GM12878 (cell line): Measurements from ENCODE around the gene C14orf93.

Experiments
- ATF3 ChIP-seq: IDR thresholded peaks from 2 replicates; pipeline ENCODE4 v1.6.1; 2011; ENCODE audit warnings: low read depth, mild to moderate bottlenecking, low read length, moderate library complexity, borderline replicate concordance; ENCODE audit errors: extremely low read depth
- EP300 ChIP-seq, 2 experiments: fragments of 150-350 bp in 1 of 2; IDR thresholded peaks; 2 replicates each; pipeline ENCODE4 v1.6.1; 2011 to 2012; ENCODE audit warnings: low read depth in 2 of 2, low read length in 2 of 2, borderline replicate concordance in 1 of 2, improper control_type of control experiment in 1 of 2, inconsistent platforms in 1 of 2; ENCODE audit not compliant: control insufficient read depth in 1 of 2
- ESRRA ChIP-seq: IDR thresholded peaks from 2 replicates; pipeline ENCODE4 v1.6.1; 2012; ENCODE audit warnings: mild to moderate bottlenecking, low read length, improper control_type of control experiment
- GABPA ChIP-seq: IDR thresholded peaks from 2 replicates; pipeline ENCODE4 v1.6.1; 2014; ENCODE audit warnings: antibody characterized with exemption, low read depth, mild to moderate bottlenecking, inconsistent platforms
- MYC ChIP-seq: IDR thresholded peaks from 2 replicates; pipeline ENCODE4 v1.6.1; 2011; ENCODE audit warnings: mild to moderate bottlenecking, low read length, moderate library complexity, inconsistent platforms; ENCODE audit not compliant: insufficient read depth, insufficient replicate concordance, insufficient read length, severe bottlenecking
- POLR2A ChIP-seq: IDR thresholded peaks from 2 replicates; pipeline ENCODE4 v1.6.1; 2011; ENCODE audit warnings: low read depth, mild to moderate bottlenecking, low read length
- POLR2AphosphoS2 ChIP-seq: IDR thresholded peaks from 2 replicates; pipeline ENCODE4 v1.6.1; 2011; ENCODE audit warnings: low read depth, mild to moderate bottlenecking, low read length, improper control_type of control experiment, moderate library complexity
- RAD21 ChIP-seq: IDR thresholded peaks from 2 replicates; pipeline ENCODE4 v1.6.1; 2011; ENCODE audit warnings: mild to moderate bottlenecking, low read depth, low read length, moderate library complexity; ENCODE audit not compliant: insufficient read depth
- RFX5 ChIP-seq: IDR thresholded peaks from 2 replicates; pipeline ENCODE4 v1.6.1; 2011; ENCODE audit warnings: low read depth, low read length, improper control_type of control experiment
- TAF1 ChIP-seq: IDR thresholded peaks from 2 replicates; pipeline ENCODE4 v1.6.1; 2011; ENCODE audit warnings: mild to moderate bottlenecking, low read depth, low read length, borderline replicate concordance
- TBL1XR1 ChIP-seq: IDR thresholded peaks from 2 replicates; pipeline ENCODE4 v1.6.1; 2012; ENCODE audit warnings: low read depth, low read length, improper control_type of control experiment
- TF ChIP-seq, protein P1 (sequence below), 3 experiments: IDR thresholded peaks in 2 of 3; conservative IDR thresholded peaks in 1 of 3; 2 replicates each; pipeline ENCODE4 v1.5.1; 2011; ENCODE audit warnings: low read depth in 3 of 3, low read length in 3 of 3, mild to moderate bottlenecking in 3 of 3, control low read depth in 2 of 3, moderate library complexity in 2 of 3, inconsistent platforms in 1 of 3, mixed read lengths in 1 of 3; ENCODE audit not compliant: control insufficient read depth in 2 of 3, insufficient read depth in 1 of 3; ENCODE audit errors: extremely low read depth in 1 of 3

DNA sequence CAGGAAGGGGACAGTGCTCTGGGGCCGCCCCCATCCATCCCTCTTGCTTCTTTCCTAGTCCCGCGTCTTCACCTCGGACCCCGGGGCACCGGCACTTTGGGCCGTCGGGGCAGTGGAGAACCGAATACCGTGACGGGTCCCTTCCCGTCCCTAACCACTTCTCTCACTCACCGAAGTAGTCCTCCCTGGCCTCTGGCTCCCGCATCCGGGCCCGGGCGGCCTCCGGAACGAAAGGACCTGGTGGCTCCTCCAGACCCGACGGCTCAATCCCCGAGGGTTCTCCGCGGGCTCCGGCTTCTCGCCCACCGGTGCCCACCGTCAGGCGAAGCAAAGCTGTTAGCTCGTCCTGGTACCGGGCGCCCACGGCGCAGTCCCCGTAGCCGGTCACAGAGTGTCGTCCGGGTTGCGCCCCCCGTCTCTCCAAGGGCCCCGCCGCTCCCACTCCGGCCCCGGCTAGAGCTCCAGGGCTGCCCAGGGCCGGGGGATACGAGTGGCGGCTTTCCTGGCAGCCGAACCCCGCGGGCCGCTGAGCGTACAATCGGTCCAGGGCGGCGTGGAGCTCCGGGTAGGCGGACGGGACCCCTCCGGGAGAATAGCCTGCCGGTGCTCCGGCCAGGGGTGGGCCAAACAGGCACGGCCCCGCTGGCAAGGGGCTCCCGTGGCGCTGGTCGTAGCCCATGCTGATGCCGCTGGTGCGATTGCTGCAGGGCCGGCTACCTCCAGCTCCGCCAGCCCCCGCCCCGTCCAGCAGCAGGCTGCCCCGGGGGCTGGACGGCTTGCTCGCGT is 28.7 kb downstream of the C14orf93 start:
- no peak for TF ChIP-seq TBL1XR1
- TF ChIP-seq, protein P1, sequence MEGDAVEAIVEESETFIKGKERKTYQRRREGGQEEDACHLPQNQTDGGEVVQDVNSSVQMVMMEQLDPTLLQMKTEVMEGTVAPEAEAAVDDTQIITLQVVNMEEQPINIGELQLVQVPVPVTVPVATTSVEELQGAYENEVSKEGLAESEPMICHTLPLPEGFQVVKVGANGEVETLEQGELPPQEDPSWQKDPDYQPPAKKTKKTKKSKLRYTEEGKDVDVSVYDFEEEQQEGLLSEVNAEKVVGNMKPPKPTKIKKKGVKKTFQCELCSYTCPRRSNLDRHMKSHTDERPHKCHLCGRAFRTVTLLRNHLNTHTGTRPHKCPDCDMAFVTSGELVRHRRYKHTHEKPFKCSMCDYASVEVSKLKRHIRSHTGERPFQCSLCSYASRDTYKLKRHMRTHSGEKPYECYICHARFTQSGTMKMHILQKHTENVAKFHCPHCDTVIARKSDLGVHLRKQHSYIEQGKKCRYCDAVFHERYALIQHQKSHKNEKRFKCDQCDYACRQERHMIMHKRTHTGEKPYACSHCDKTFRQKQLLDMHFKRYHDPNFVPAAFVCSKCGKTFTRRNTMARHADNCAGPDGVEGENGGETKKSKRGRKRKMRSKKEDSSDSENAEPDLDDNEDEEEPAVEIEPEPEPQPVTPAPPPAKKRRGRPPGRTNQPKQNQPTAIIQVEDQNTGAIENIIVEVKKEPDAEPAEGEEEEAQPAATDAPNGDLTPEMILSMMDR (IDR thresholded peaks at IDR 0.05 in 2 of 3, conservative IDR thresholded peaks at IDR 0.05 in 1 of 3; ENCODE audit: control insufficient read depth in 2 of 3, extremely low read depth in 1 of 3, insufficient read depth in 1 of 3, low read depth in 3 of 3, low read length in 3 of 3): no peak
- TF ChIP-seq TAF1: no peak
- TF ChIP-seq MYC: no peak
- no peak for TF ChIP-seq ATF3
- no peak for TF ChIP-seq POLR2AphosphoS2
- TF ChIP-seq GABPA: no peak
- no peak for TF ChIP-seq RAD21
- no peak for TF ChIP-seq EP300 (IDR thresholded peaks at IDR 0.05; ENCODE audit: borderline replicate concordance in 1 of 2, control insufficient read depth in 1 of 2, low read depth in 2 of 2, low read length in 2 of 2)
- TF ChIP-seq ESRRA: no peak
- no peak for TF ChIP-seq RFX5
- TF ChIP-seq POLR2A: no peak
